ENCODE results near the gene OR52I1. TPM values are rescaled to one million over a fixed set of nuclear protein-coding genes. Genes with fewer than 3 reads are reported as not detected.

Gene OR52I1, protein sequence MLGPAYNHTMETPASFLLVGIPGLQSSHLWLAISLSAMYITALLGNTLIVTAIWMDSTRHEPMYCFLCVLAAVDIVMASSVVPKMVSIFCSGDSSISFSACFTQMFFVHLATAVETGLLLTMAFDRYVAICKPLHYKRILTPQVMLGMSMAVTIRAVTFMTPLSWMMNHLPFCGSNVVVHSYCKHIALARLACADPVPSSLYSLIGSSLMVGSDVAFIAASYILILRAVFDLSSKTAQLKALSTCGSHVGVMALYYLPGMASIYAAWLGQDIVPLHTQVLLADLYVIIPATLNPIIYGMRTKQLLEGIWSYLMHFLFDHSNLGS
- not detected for total RNA-seq

GRCh38 chr11:4593739-4594138, at the start of gene OR52I1:
Gene OR52I1 (plus strand): TSS chr11:4594039. CDS start chr11:4594039, 0 bp downstream.
- Histone ChIP-seq H3K9me3 (no peaks in the 10 kb centered on the region), H3K27me3 (no peaks in the 10 kb centered on the region), H3K36me3 (peaks cover 0 to 8% of the 10 kb centered on the region in 2 donors), H3K27ac (no peak within 1 kb of the TSS), H3K4me1 (no peaks in the 10 kb centered on the region), H3K4me3 (no peak within 1 kb of the TSS)
- intact Hi-C loops (cut with DNase I; ENCODE audit: low total_unique reads) (no loop called here), in situ Hi-C loops (cut with MboI; ENCODE audit: low sequenced_read_pairs in 4 of 4) (no loop called here)
- DNase-seq: no peak
- ATAC-seq: no peak
- TF ChIP-seq POLR2A (IDR thresholded peaks at IDR 0.05): no peak
- TF ChIP-seq, protein P1, sequence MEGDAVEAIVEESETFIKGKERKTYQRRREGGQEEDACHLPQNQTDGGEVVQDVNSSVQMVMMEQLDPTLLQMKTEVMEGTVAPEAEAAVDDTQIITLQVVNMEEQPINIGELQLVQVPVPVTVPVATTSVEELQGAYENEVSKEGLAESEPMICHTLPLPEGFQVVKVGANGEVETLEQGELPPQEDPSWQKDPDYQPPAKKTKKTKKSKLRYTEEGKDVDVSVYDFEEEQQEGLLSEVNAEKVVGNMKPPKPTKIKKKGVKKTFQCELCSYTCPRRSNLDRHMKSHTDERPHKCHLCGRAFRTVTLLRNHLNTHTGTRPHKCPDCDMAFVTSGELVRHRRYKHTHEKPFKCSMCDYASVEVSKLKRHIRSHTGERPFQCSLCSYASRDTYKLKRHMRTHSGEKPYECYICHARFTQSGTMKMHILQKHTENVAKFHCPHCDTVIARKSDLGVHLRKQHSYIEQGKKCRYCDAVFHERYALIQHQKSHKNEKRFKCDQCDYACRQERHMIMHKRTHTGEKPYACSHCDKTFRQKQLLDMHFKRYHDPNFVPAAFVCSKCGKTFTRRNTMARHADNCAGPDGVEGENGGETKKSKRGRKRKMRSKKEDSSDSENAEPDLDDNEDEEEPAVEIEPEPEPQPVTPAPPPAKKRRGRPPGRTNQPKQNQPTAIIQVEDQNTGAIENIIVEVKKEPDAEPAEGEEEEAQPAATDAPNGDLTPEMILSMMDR (IDR thresholded peaks at IDR 0.05 in 4 of 5, conservative IDR thresholded peaks at IDR 0.05 in 1 of 5): no peak

DNA sequence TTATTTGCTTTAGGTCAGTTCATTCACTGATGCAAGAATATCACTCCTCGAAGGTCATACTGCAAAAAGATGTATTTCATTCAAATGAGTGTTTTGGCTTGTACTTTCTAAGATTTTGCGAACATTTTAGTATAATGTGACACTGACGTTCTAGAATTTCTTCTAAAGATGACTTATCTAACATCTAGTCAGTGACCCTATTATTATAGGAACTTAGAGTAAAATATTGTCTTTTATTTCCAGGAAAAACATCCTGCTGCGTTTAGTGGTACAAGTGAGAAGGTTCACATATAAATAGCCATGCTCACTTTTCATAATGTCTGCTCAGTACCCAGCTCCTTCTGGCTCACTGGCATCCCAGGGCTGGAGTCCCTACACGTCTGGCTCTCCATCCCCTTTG, 48.9 kb upstream of the OR52I1 start, which contains the start of gene OR52M1:
Gene OR52M1, plus strand, starts transcription at position 301 of the 400 bp plus-strand sequence. Its CDS starts 0 bp downstream, at position 301.
- Histone ChIP-seq H3K27ac (no peak within 1 kb of the TSS), H3K4me3 (no peak within 1 kb of the TSS), H3K27me3 (no peaks in the 10 kb centered on the region), H3K9me3 (no peaks in the 10 kb centered on the region), H3K4me1 (no peaks in the 10 kb centered on the region), H3K36me3 (no peaks in the 10 kb centered on the region)
- TF ChIP-seq, protein P1 (IDR thresholded peaks at IDR 0.05 in 4 of 5, conservative IDR thresholded peaks at IDR 0.05 in 1 of 5): no peak
- TF ChIP-seq POLR2A (IDR thresholded peaks at IDR 0.05): no peak
- ATAC-seq: no peak
- no peak for DNase-seq
- intact Hi-C loops (cut with DNase I; ENCODE audit: low total_unique reads): no loop called here
- in situ Hi-C loops (cut with MboI; ENCODE audit: low sequenced_read_pairs in 4 of 4): no loop called here

- Histone ChIP-seq H3K9me3 (no peaks in the 10 kb centered on the region), H3K27ac (no peak overlapping the region), H3K27me3 (no peaks in the 10 kb centered on the region), H3K36me3 (no peaks in the 10 kb centered on the region), H3K4me1 (no peaks in the 10 kb centered on the region), H3K4me3 (no peak overlapping the region)
- no peak for TF ChIP-seq POLR2A (IDR thresholded peaks at IDR 0.05)
- TF ChIP-seq, protein P1 (IDR thresholded peaks at IDR 0.05 in 4 of 5, conservative IDR thresholded peaks at IDR 0.05 in 1 of 5): no peak
- intact Hi-C loops (cut with DNase I; ENCODE audit: low total_unique reads) (no loop called here), in situ Hi-C loops (cut with MboI; ENCODE audit: low sequenced_read_pairs in 4 of 4) (no loop called here)
- DNase-seq: no peak
- no peak for ATAC-seq
Observed at GRCh38 chr11:4546878-4547277, 47.0 kb upstream of the OR52I1 start.

DNA sequence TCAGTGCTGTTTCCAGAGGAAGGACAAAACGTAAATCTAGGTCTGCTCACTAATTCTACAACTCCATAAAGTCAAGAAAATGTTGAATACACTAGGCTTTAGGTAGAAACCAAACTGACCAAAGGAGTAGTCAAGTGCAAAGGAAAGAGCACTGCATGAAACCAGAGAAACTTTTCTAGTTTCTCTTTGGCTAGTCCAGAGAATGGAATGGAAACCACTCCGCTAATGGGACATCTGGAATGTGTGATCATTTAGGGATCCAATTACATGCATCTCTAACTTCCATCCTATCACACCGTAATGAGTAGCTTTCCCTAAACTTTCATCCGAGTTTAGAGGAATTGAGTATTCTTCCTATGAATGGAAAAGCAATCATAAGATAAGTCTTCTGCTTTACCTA, 46.4 kb upstream of the OR52I1 start:
- in situ Hi-C loops (cut with MboI; ENCODE audit: low sequenced_read_pairs in 4 of 4) (no loop called here), intact Hi-C loops (cut with DNase I; ENCODE audit: low total_unique reads) (no loop called here)
- Histone ChIP-seq H3K9me3 (no peaks in the 10 kb centered on the region), H3K4me3 (no peak overlapping the region), H3K36me3 (no peaks in the 10 kb centered on the region), H3K27ac (no peak overlapping the region), H3K4me1 (no peaks in the 10 kb centered on the region), H3K27me3 (no peaks in the 10 kb centered on the region)
- TF ChIP-seq, protein P1 (IDR thresholded peaks at IDR 0.05 in 4 of 5, conservative IDR thresholded peaks at IDR 0.05 in 1 of 5): no peak
- TF ChIP-seq POLR2A (IDR thresholded peaks at IDR 0.05): no peak
- DNase-seq (no peak), ATAC-seq (no peak)

All from gastrocnemius medialis (tissue), 4 donors.